ENCODE data around the gene SUN2.

- TF ChIP-seq POLR2A (IDR thresholded peaks at IDR 0.05) (no peak), CTCF (IDR thresholded peaks at IDR 0.05) (no peak)
Observed at GRCh38 chr22:38773363-38773946, 17.7 kb upstream of the SUN2 start.
